Measurements from ENCODE around the gene LRP4. TPM values are rescaled to one million over a fixed set of nuclear protein-coding genes. Genes with fewer than 3 reads are reported as not detected.

The LRP4 gene
- total and polyA plus RNA-seq, 3 experiments from 2014 or later = 0.27 to 0.35 TPM; not detected in 1

DNA sequence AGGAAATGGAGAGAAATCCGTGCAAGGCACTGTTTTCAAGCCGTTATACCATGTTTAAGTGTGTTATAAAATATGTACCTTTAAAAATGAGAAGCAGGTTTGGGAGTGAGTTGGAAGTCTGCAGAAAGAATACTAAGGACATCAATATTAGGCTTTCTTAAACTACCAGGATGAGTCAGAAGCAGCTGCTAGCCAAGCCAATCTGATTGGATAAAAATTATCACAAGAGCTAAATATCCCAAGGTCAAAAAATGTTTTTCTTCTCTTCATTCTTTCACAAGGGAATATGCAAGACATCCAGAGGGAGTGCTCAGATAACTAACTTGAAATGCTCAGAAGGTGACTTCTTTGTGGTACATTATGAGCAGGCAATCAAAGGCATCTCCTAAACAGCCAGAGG is 53.0 kb downstream of the LRP4 start:
- no peaks in the 10 kb centered on the region for H3K36me3 Mint-ChIP-seq
- H3K4me1 Mint-ChIP-seq = no peaks in the 10 kb centered on the region
- no peak overlapping the region for H3K27ac Mint-ChIP-seq
- no peaks in the 10 kb centered on the region for H3K9me3 Mint-ChIP-seq
- H3K4me1 ChIP-seq (ENCODE audit: insufficient read depth, low read length) = no peaks in the 10 kb centered on the region
- no peak overlapping the region for H3K27ac ChIP-seq (ENCODE audit: low read depth, low read length)
- ChIA-PET POLR2A (no interaction called here), CTCF (interaction anchor here (1.4 kb wide), 1 partner anchor 295 kb away, joined by 3 read pairs; no protein-coding TSS in a partner anchor)
- H3K27me3 ChIP-seq (ENCODE audit: insufficient read depth, low read length, poor library complexity, severe bottlenecking) = no peaks in the 10 kb centered on the region
- no peak for DNase-seq
- H3K4me3 Mint-ChIP-seq = no peak overlapping the region
- no peaks in the 10 kb centered on the region for H3K9me3 ChIP-seq (ENCODE audit: low read length)
- H3K4me3 ChIP-seq (ENCODE audit: low read length) = no peak overlapping the region
- H3K27me3 Mint-ChIP-seq = peaks cover 0 to 23% of the 10 kb centered on the region in 2 donors
- no peaks in the 10 kb centered on the region for H3K36me3 ChIP-seq (ENCODE audit: insufficient read depth, low read length)

- Mint-ChIP-seq H3K36me3 (no peaks in the 10 kb centered on the region), H3K27me3 (peaks cover 6 to 17% of the 10 kb centered on the region in 2 donors), H3K27ac (no peak overlapping the region), H3K4me3 (no peak overlapping the region), H3K4me1 (no peaks in the 10 kb centered on the region), H3K9me3 (no peaks in the 10 kb centered on the region)
- no peaks in the 10 kb centered on the region for H3K27me3 ChIP-seq (ENCODE audit: insufficient read depth, low read length, poor library complexity, severe bottlenecking)
- no peak for DNase-seq
- no peak overlapping the region for H3K4me3 ChIP-seq (ENCODE audit: low read length)
- no peaks in the 10 kb centered on the region for H3K4me1 ChIP-seq (ENCODE audit: insufficient read depth, low read length)
- POLR2A ChIA-PET = no interaction called here
- H3K9me3 ChIP-seq (ENCODE audit: low read length) = no peaks in the 10 kb centered on the region
- H3K27ac ChIP-seq (ENCODE audit: low read depth, low read length) = no peak overlapping the region
- H3K36me3 ChIP-seq (ENCODE audit: insufficient read depth, low read length) = no peaks in the 10 kb centered on the region
- CTCF ChIA-PET = no interaction called here
Observed at GRCh38 chr11:46860218-46860617, 58.1 kb downstream of the LRP4 start.

- Histone ChIP-seq H3K27me3 (ENCODE audit: insufficient read depth, low read length, poor library complexity, severe bottlenecking) (no peaks in the 10 kb centered on the region), H3K27ac (ENCODE audit: low read depth, low read length) (no peak overlapping the region), H3K9me3 (ENCODE audit: low read length) (no peaks in the 10 kb centered on the region), H3K4me1 (ENCODE audit: insufficient read depth, low read length) (no peaks in the 10 kb centered on the region), H3K4me3 (ENCODE audit: low read length) (no peak overlapping the region), H3K36me3 (ENCODE audit: insufficient read depth, low read length) (no peaks in the 10 kb centered on the region)
- no peak for DNase-seq
- Mint-ChIP-seq H3K4me3 (no peak overlapping the region), H3K27me3 (peaks cover 6 to 13% of the 10 kb centered on the region in 2 donors), H3K9me3 (no peaks in the 10 kb centered on the region), H3K4me1 (no peaks in the 10 kb centered on the region), H3K27ac (no peak overlapping the region), H3K36me3 (no peaks in the 10 kb centered on the region)
- ChIA-PET POLR2A (no interaction called here), CTCF (no interaction called here)
Observed at GRCh38 chr11:46858920-46859546, 59.3 kb downstream of the LRP4 start.

DNA sequence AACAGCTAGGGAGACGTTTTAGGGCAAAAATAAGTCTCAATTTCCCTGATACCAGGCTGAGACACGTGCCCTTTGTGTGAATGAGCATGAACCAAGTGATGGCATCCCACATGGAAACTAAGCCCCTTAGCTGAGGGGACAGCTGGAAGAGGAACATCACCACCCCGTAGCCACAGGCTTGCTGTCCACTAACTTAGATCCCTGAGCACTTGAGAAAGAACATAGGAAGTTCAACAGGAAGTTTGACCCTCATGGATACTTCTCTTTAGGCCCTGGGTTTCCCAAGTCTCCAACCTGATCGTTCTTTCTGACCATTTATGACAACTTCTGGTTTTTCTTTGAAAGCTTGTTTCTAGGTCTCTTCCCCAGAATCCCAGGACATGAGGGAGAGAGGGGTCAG is 60.7 kb downstream of the LRP4 start:
- no peaks in the 10 kb centered on the region for H3K4me1 ChIP-seq (ENCODE audit: insufficient read depth, low read length)
- peaks cover 6 to 13% of the 10 kb centered on the region in 2 donors for H3K27me3 Mint-ChIP-seq
- no peak overlapping the region for H3K27ac ChIP-seq (ENCODE audit: low read depth, low read length)
- H3K27me3 ChIP-seq (ENCODE audit: insufficient read depth, low read length, poor library complexity, severe bottlenecking) = no peaks in the 10 kb centered on the region
- ChIA-PET CTCF (no interaction called here), POLR2A (no interaction called here)
- H3K4me3 ChIP-seq (ENCODE audit: low read length) = no peak overlapping the region
- H3K4me3 Mint-ChIP-seq = no peak overlapping the region
- H3K4me1 Mint-ChIP-seq = no peaks in the 10 kb centered on the region
- no peak for DNase-seq
- H3K9me3 ChIP-seq (ENCODE audit: low read length) = no peaks in the 10 kb centered on the region
- no peak overlapping the region for H3K27ac Mint-ChIP-seq
- H3K9me3 Mint-ChIP-seq = no peaks in the 10 kb centered on the region
- no peaks in the 10 kb centered on the region for H3K36me3 Mint-ChIP-seq
- no peaks in the 10 kb centered on the region for H3K36me3 ChIP-seq (ENCODE audit: insufficient read depth, low read length)

DNA sequence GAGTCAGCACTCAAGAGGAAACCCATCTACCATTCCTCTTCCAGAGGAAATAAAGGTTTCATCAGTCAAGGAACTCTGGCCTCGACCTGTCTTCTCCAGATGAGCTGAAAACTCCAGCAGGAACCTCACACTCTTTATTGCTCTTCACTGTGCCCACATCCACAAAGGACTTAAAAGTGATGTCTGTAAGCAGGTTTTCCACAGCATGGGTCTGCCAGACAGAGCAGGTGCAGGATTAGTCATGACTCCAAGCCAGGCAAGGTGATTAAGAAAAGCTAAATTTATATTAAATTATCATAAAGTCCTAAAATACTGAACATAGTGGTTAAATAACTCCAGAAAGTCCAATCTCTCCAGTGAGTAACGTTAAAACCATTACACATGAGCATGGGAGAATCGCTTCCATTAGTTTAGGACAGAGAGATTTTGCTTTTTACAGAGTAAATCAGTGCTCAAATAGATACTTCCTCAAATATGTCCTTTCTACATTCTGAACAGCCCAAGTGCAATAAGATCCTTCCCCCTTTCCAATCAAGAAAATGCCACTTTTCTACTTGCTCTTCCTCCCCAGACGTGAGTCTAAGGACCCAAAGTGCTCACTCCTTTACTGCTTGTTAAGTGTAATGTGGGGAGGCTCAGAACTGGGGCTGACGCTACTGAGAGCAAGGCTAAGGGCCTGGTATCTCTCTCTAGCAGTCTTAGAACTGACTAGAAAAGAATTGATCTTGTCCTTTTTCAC is 61.6 kb downstream of the LRP4 start:
- H3K27me3 Mint-ChIP-seq = peaks cover 9 to 13% of the 10 kb centered on the region in 2 donors
- H3K27ac ChIP-seq (ENCODE audit: low read depth, low read length) = no peak overlapping the region
- H3K36me3 ChIP-seq (ENCODE audit: insufficient read depth, low read length) = no peaks in the 10 kb centered on the region
- no peak overlapping the region for H3K4me3 ChIP-seq (ENCODE audit: low read length)
- H3K9me3 Mint-ChIP-seq = no peaks in the 10 kb centered on the region
- ChIA-PET POLR2A (no interaction called here), CTCF (no interaction called here)
- H3K27ac Mint-ChIP-seq = no peak overlapping the region
- no peaks in the 10 kb centered on the region for H3K27me3 ChIP-seq (ENCODE audit: insufficient read depth, low read length, poor library complexity, severe bottlenecking)
- H3K4me1 ChIP-seq (ENCODE audit: insufficient read depth, low read length) = no peaks in the 10 kb centered on the region
- no peaks in the 10 kb centered on the region for H3K36me3 Mint-ChIP-seq
- H3K4me1 Mint-ChIP-seq = no peaks in the 10 kb centered on the region
- no peak overlapping the region for H3K4me3 Mint-ChIP-seq
- DNase-seq = no peak
- H3K9me3 ChIP-seq (ENCODE audit: low read length) = no peaks in the 10 kb centered on the region

DNA sequence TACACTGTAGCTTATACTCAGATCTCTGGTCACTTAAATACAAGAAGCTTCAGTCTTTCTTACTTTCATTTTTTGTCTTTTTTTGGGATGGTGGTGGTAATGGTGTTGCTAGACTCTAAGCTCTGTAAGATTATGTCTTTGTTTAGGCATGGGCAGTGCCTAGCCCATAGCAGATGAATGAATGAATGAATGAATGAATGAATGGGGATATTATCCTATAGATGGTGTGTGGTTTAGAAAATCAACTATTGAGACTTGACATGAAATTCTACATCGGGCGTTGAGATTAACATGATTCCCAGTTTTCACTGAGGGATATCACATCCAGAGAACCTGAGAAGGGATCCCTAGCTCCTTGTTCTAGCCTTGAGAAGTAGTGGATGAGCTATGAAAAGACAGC is 62.5 kb downstream of the LRP4 start:
- peak overlapping the region in 1 of 8 donors; percentile 24 for H3K27ac Mint-ChIP-seq
- no peaks in the 10 kb centered on the region for H3K4me1 Mint-ChIP-seq
- H3K4me3 Mint-ChIP-seq = no peak overlapping the region
- POLR2A ChIA-PET = no interaction called here
- H3K9me3 Mint-ChIP-seq = no peaks in the 10 kb centered on the region
- no peaks in the 10 kb centered on the region for H3K9me3 ChIP-seq (ENCODE audit: low read length)
- CTCF ChIA-PET = no interaction called here
- H3K36me3 Mint-ChIP-seq = no peaks in the 10 kb centered on the region
- DNase-seq = no peak
- no peaks in the 10 kb centered on the region for H3K4me1 ChIP-seq (ENCODE audit: insufficient read depth, low read length)
- no peak overlapping the region for H3K27ac ChIP-seq (ENCODE audit: low read depth, low read length)
- H3K27me3 Mint-ChIP-seq = peaks cover 9 to 12% of the 10 kb centered on the region in 2 donors
- H3K36me3 ChIP-seq (ENCODE audit: insufficient read depth, low read length) = no peaks in the 10 kb centered on the region
- no peaks in the 10 kb centered on the region for H3K27me3 ChIP-seq (ENCODE audit: insufficient read depth, low read length, poor library complexity, severe bottlenecking)
- no peak overlapping the region for H3K4me3 ChIP-seq (ENCODE audit: low read length)

DNA sequence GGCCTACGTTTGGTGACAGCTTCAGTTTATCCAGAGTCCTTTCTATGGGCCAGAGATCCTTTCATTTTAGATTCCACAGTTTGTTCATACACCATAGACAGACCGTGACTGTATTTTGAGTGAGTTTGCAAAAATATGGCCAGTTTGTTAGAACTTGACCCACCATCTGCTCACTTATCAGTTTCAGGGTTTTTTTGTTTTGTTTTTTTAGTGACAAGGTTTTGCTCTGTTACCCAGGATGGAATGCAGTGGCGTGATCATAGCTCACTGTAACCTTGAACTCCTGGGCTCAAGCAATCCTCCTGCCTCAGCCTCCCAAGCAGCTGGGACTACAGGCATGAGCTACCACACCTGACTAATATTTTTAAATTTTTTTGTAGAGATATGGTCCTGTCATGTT is 63.2 kb downstream of the LRP4 start:
- H3K4me3 Mint-ChIP-seq = no peak overlapping the region
- DNase-seq = no peak
- no peak overlapping the region for H3K27ac ChIP-seq (ENCODE audit: low read depth, low read length)
- ChIA-PET POLR2A (no interaction called here), CTCF (no interaction called here)
- no peaks in the 10 kb centered on the region for H3K27me3 ChIP-seq (ENCODE audit: insufficient read depth, low read length, poor library complexity, severe bottlenecking)
- no peaks in the 10 kb centered on the region for H3K9me3 Mint-ChIP-seq
- no peaks in the 10 kb centered on the region for H3K36me3 ChIP-seq (ENCODE audit: insufficient read depth, low read length)
- H3K9me3 ChIP-seq (ENCODE audit: low read length) = no peaks in the 10 kb centered on the region
- no peak overlapping the region for H3K4me3 ChIP-seq (ENCODE audit: low read length)
- H3K27ac Mint-ChIP-seq = no peak overlapping the region
- no peaks in the 10 kb centered on the region for H3K36me3 Mint-ChIP-seq
- no peaks in the 10 kb centered on the region for H3K4me1 Mint-ChIP-seq
- H3K4me1 ChIP-seq (ENCODE audit: insufficient read depth, low read length) = no peaks in the 10 kb centered on the region
- peaks cover 5 to 9% of the 10 kb centered on the region in 2 donors for H3K27me3 Mint-ChIP-seq

- H3K27ac Mint-ChIP-seq = peak overlapping the region in 1 of 8 donors; percentile 54
- peaks cover 0 to 5% (median 0%) of the 10 kb centered on the region in 3 donors for H3K36me3 Mint-ChIP-seq
Observed at GRCh38 chr11:46850829-46851380, 67.4 kb downstream of the LRP4 start.

More at GRCh38 chr11:46850829-46851380, 67.4 kb downstream of the LRP4 start:
- no peaks in the 10 kb centered on the region for H3K36me3 ChIP-seq (ENCODE audit: insufficient read depth, low read length)
- H3K27me3 ChIP-seq (ENCODE audit: insufficient read depth, low read length, poor library complexity, severe bottlenecking) = no peaks in the 10 kb centered on the region
- peaks cover 0 to 7% of the 10 kb centered on the region in 2 donors for H3K27me3 Mint-ChIP-seq
- ChIA-PET CTCF (no interaction called here), POLR2A (no interaction called here)
- H3K4me3 Mint-ChIP-seq = no peak overlapping the region
- peaks cover 7 to 10% (median 10%) of the 10 kb centered on the region in 3 donors for H3K4me1 Mint-ChIP-seq
- no peak overlapping the region for H3K4me3 ChIP-seq (ENCODE audit: low read length)
- DNase-seq = no peak
- peaks cover 5% of the 10 kb centered on the region for H3K4me1 ChIP-seq (ENCODE audit: insufficient read depth, low read length)
- H3K27ac ChIP-seq (ENCODE audit: low read depth, low read length) = no peak overlapping the region
- H3K9me3 ChIP-seq (ENCODE audit: low read length) = no peaks in the 10 kb centered on the region
- H3K9me3 Mint-ChIP-seq = no peaks in the 10 kb centered on the region
